ENCODE results near the gene TNFRSF12A.

DNA sequence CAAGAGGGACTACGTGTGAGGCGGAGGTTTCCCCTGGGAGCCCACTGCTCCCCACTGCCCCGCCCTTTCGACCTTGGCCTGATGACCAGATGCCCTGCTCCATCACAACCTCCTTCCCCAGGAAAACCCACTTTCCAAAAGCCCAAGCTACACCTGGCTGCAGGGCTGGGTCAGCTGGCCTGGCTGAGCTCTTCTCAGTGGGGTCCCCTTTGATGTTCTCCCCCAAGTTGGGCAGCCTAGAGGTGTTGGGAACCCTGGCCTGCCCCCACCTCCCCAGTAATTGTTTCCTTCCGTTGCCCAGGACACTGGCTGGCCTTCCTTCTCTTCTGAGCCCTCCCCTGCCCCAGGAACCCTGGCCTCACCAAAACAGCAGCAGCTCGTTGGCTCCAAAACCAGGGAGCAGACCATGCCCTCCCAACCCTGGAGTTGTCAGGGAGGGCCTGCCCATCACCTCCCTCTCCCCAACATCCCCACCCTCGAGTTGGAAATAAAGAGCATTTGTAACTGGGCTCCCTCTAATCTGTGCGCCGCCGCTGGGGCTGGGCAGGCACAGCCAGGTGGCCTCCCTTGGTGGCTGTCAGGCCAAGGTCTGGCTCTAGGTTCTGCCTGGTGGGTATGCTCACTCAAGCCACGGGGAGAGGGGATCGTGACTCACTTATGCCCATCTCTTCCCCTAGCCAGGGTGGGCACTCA is 6.0 kb upstream of the TNFRSF12A start:
- TF ChIP-seq EZH2 (IDR thresholded peaks at IDR 0.05) (no peak), POLR2AphosphoS5 (IDR thresholded peaks at IDR 0.05; ENCODE audit: borderline replicate concordance, low read depth, low read length) (no peak), FOXP2 (optimal IDR thresholded peaks at IDR 0.05; ENCODE audit: control extremely low read depth, extremely low read length, insufficient read depth) (no peak)

Measured in SK-N-MC (cell line).